HG03460 (cell line): ENCODE results near the gene ANKRD23.
A peak's percentile ranks its signal among the peaks of the same experiment; 100 is the strongest.
"Not testable (repeated sequence)": the region's sequence is repeated elsewhere in the genome, so short reads cannot be mapped to it uniquely, and the experiment has no call there.

ENCODE experiments used
- ATAC-seq: cut with Tn5 transposase; IDR thresholded peaks from one replicate; pipeline ENCODE4 v1.9.1; 2021; ENCODE audit not compliant: unreplicated experiment

ANKRD23 gene

GRCh38 chr2:96801005-96801785 lies 42.6 kb downstream of the ANKRD23 start:
- ATAC-seq: peak; percentile 74

GRCh38 chr2:96800061-96801004 lies 43.5 kb downstream of the ANKRD23 start:
- peak; percentile 19 for ATAC-seq

GRCh38 chr2:96799623-96799935 lies 44.2 kb downstream of the ANKRD23 start:
- no peak for ATAC-seq

GRCh38 chr2:96798733-96799622 lies 44.8 kb downstream of the ANKRD23 start:
- no peak for ATAC-seq

- ATAC-seq: no peak
Observed at GRCh38 chr2:96797066-96797625, 46.7 kb downstream of the ANKRD23 start.

- ATAC-seq: not testable (repeated sequence)
Observed at GRCh38 chr2:96796497-96796896, 47.3 kb downstream of the ANKRD23 start.

GRCh38 chr2:96795076-96795475 lies 48.7 kb downstream of the ANKRD23 start:
- ATAC-seq: no peak

- no peak for ATAC-seq
Observed at GRCh38 chr2:96792772-96793749, 50.8 kb downstream of the ANKRD23 start.

- ATAC-seq: no peak
Observed at GRCh38 chr2:96789245-96789617, 54.6 kb downstream of the ANKRD23 start.

- no peak for ATAC-seq
Observed at GRCh38 chr2:96788442-96789244, 55.2 kb downstream of the ANKRD23 start.
